A204.1 (cell line): Measurements from ENCODE around the gene VANGL1.

Source experiments
- FAIRE-seq: peaks from 2 replicates; lab custom pipeline; 2012; peaks lifted over from hg19 to GRCh38; lab: Jason Lieb, UNC

VANGL1 gene

GRCh38 chr1:115744646-115745275 is 103.0 kb downstream of the VANGL1 start:
- no peak for FAIRE-seq

GRCh38 chr1:115746021-115746690 is 104.4 kb downstream of the VANGL1 start:
- FAIRE-seq, result no peak
